Gastroesophageal sphincter (tissue), 4 donors: ENCODE data around the gene DCST1. TPM values are rescaled to one million over a fixed set of nuclear protein-coding genes. Genes with fewer than 3 reads are reported as not detected.

ENCODE experiments used
- ATAC-seq: fragments of 150-250 bp; one replicate; pipeline ENCODE4 v1.9.1; 2016; ENCODE audit warnings: mild to moderate bottlenecking, moderate library complexity
- H3K27ac ChIP-seq, 4 donors: fragments of 200-600 bp; sonication (generic) in 3 of 4; 1 replicate in 3 of 4; 2 replicates in 1 of 4; pipeline ENCODE4 v1.5.1; 2016 to 2019
- H3K27me3 ChIP-seq: fragments of 200-600 bp; sonication (generic); one replicate; pipeline ENCODE4 v1.5.1; 2019
- H3K36me3 ChIP-seq, 2 donors: fragments of 200-600 bp; sonication (generic); one replicate each; pipeline ENCODE4 v1.5.1; 2019; ENCODE audit warnings: control low read depth in 1 of 2
- H3K4me1 ChIP-seq, 3 donors: fragments of 200-600 bp; sonication (generic); 1 replicate in 2 of 3; 2 replicates in 1 of 3; pipeline ENCODE4 v1.5.1; 2016 to 2019; ENCODE audit warnings: control low read depth in 2 of 3
- H3K4me3 ChIP-seq, 2 donors: fragments of 200-600 bp; sonication (generic); one replicate each; pipeline ENCODE4 v1.5.1; 2019; ENCODE audit warnings: mild to moderate bottlenecking in 1 of 2, moderate library complexity in 1 of 2
- H3K9me3 ChIP-seq, 3 donors: fragments of 200-600 bp; sonication (generic); one replicate each; pipeline ENCODE4 v1.5.1; 2017 to 2019; ENCODE audit warnings: control low read depth in 2 of 3
- EP300 ChIP-seq: sonication (generic); formaldehyde crosslinking; IDR thresholded peaks from one replicate; pipeline ENCODE4 v1.6.1; 2017; ENCODE audit warnings: antibody characterized with exemption, mild to moderate bottlenecking
- POLR2A ChIP-seq, 2 donors: fragments of 450-650 bp; IDR thresholded peaks; one replicate each; pipeline ENCODE4 v1.6.1; 2017; ENCODE audit warnings: antibody characterized with exemption in 2 of 2, mild to moderate bottlenecking in 2 of 2, moderate library complexity in 1 of 2
- POLR2AphosphoS5 ChIP-seq: sonication (generic); formaldehyde crosslinking; IDR thresholded peaks from one replicate; pipeline ENCODE4 v1.6.1; 2017; ENCODE audit warnings: antibody characterized with exemption
- whole genome bisulfite sequencing, 2 donors: methylation state at CpG; one replicate each; pipeline ENCODE4 v1.1.5; 2018; ENCODE audit warnings: low coverage in 1 of 2; 5-methylcytosine and 5-hydroxymethylcytosine counted together
- total RNA-seq, 4 donors: library from RNA; depleted of rRNA; stranded (reverse); fragments of >200 nt; gene quantifications; one replicate each; pipeline ENCODE4 v1.1.0, GENCODE V29; 2016
- TF ChIP-seq, protein P1 (sequence below), 4 experiments: fragments of 200-600 bp in 2 of 4; fragments of 450-650 bp in 2 of 4; sonication (generic) in 1 of 4; IDR thresholded peaks; one replicate each; pipeline ENCODE4 v1.5.1; 2017 to 2019; ENCODE audit warnings: antibody characterized with exemption in 4 of 4, mild to moderate bottlenecking in 2 of 4, moderate library complexity in 2 of 4

DCST1 gene
- total RNA-seq, 4 donors from 2014 or later = not detected

DNA sequence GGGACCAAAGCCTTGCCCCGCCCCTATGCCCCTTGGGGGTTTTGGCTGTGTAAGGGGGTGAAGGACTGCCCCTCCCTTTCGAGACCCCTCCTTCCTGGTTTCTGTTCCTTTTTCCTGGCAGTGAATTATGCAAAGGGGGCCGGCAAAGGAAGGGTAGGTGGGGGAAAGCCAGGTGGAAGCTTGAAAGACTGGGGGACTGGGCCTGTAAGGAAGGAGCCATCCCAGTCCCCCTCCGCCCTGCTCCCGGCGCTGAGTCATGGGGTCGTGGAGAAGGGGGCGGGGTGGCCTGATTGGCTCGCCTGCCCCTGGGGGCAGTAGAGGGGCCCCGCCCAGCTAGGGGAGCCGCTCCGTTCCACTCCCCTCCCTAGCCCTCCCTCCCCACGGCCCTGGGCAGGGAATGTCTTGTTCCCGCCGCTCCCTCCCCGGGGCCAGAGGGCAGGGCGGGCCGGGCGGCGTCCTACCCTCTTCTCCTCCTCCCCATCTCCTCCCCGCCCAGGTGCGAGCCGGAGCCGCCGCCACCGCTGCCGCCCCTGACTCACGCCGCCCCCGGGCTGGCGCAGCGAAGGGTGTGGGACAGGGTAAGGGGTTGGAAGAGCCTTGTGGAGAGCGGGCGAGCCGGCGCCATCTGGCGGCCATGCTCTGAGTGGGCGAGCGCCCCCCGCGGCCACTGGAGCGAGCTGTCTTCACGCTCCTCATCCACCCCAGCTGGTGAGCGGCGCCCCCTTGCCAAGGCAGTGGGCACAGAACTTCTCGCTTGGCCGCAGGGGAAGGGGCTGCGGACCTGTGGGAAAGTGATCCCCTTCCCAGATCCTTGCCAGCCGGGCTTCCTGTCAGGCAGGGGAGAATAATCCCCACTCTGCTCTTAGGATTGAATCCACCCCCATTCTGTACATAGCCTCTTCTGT is 16.3 kb upstream of the DCST1 start:
- Histone ChIP-seq H3K4me3 (peak overlapping the region; percentile 32 to 54), H3K9me3 (no peaks in the 10 kb centered on the region), H3K4me1 (peaks cover 2 to 54% (median 27%) of the 10 kb centered on the region in 3 donors), H3K36me3 (peaks cover 0 to 28% of the 10 kb centered on the region in 2 donors), H3K27me3 (no peaks in the 10 kb centered on the region), H3K27ac (peak overlapping the region; percentile 67 to 95 (median 88))
- ATAC-seq = peak; percentile 94
- WGBS, 2 donors = 0 to 11% methylated on average over 1 to 3 of the region's 49 CpGs
- TF ChIP-seq POLR2A (IDR thresholded peaks at IDR 0.05) (peak in 1 of 2 donors; percentile 28), POLR2AphosphoS5 (peak; percentile 89), EP300 (no peak)
- TF ChIP-seq, protein P1, sequence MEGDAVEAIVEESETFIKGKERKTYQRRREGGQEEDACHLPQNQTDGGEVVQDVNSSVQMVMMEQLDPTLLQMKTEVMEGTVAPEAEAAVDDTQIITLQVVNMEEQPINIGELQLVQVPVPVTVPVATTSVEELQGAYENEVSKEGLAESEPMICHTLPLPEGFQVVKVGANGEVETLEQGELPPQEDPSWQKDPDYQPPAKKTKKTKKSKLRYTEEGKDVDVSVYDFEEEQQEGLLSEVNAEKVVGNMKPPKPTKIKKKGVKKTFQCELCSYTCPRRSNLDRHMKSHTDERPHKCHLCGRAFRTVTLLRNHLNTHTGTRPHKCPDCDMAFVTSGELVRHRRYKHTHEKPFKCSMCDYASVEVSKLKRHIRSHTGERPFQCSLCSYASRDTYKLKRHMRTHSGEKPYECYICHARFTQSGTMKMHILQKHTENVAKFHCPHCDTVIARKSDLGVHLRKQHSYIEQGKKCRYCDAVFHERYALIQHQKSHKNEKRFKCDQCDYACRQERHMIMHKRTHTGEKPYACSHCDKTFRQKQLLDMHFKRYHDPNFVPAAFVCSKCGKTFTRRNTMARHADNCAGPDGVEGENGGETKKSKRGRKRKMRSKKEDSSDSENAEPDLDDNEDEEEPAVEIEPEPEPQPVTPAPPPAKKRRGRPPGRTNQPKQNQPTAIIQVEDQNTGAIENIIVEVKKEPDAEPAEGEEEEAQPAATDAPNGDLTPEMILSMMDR (IDR thresholded peaks at IDR 0.05) = peak in 3 of 4 experiments; percentile 98 to 100 (median 99)

GRCh38 chr1:155017946-155018316 is 15.7 kb upstream of the DCST1 start:
- peaks cover 2 to 47% (median 21%) of the 10 kb centered on the region in 3 donors for H3K4me1 ChIP-seq
- no peak for TF ChIP-seq EP300
- TF ChIP-seq, protein P1 (IDR thresholded peaks at IDR 0.05) = no peak
- no peak for TF ChIP-seq POLR2A (IDR thresholded peaks at IDR 0.05)
- no peak for TF ChIP-seq POLR2AphosphoS5
- ATAC-seq = no peak
- peak overlapping the region; percentile 32 to 54 for H3K4me3 ChIP-seq
- 0 to 13% methylated on average over 1 to 3 of the region's 6 CpGs for WGBS, 2 donors
- H3K27me3 ChIP-seq = no peaks in the 10 kb centered on the region
- peaks cover 0 to 28% of the 10 kb centered on the region in 2 donors for H3K36me3 ChIP-seq
- H3K9me3 ChIP-seq = no peaks in the 10 kb centered on the region
- H3K27ac ChIP-seq = peak overlapping the region; percentile 67 to 95 (median 88)

DNA sequence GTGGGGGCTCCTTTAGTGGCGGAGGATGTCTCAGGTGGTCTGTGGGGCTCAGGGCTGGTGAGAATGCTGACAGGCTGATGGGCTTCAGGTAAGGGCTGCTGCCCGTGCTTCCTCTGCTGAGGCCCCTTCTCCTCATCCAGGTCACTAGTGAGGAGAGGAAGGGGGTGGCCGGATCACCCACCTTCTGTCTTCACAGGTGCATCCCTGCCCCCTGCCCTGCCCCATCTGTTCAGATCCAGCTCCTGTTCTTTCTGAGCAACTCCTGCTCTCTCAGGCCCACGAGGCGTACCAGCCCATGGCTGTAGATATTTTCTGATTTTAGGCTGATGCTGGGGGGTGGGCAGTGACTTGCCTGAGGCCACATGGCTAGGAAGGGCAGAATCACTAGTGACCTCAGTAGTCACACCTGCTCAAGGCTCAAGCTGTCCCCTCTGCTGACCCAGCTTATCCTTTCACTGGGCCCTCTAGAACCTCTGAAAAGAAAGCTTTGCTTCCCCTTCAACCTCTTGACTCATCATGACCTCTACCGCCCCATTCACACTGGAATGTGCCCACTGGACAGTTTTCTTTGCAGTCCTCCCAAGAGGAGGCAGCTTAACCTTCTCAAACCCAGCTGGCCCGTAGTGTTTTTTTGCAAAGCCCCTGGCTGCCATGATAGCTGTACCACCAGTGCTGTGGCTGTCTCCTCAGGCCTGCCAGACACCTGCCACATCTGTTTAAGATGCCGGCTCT is 14.8 kb upstream of the DCST1 start:
- peaks cover 0 to 28% of the 10 kb centered on the region in 2 donors for H3K36me3 ChIP-seq
- no peak for ATAC-seq
- TF ChIP-seq POLR2A (IDR thresholded peaks at IDR 0.05) (no peak), EP300 (no peak), POLR2AphosphoS5 (no peak)
- no peaks in the 10 kb centered on the region for H3K27me3 ChIP-seq
- H3K27ac ChIP-seq = peak overlapping the region in 2 of 4 donors; percentile 85 to 90
- H3K9me3 ChIP-seq = no peaks in the 10 kb centered on the region
- H3K4me1 ChIP-seq = peaks cover 2 to 39% (median 19%) of the 10 kb centered on the region in 3 donors
- H3K4me3 ChIP-seq = no peak overlapping the region
- 87 to 90% methylated on average over 4 to 5 of the region's 8 CpGs for WGBS, 2 donors

DNA sequence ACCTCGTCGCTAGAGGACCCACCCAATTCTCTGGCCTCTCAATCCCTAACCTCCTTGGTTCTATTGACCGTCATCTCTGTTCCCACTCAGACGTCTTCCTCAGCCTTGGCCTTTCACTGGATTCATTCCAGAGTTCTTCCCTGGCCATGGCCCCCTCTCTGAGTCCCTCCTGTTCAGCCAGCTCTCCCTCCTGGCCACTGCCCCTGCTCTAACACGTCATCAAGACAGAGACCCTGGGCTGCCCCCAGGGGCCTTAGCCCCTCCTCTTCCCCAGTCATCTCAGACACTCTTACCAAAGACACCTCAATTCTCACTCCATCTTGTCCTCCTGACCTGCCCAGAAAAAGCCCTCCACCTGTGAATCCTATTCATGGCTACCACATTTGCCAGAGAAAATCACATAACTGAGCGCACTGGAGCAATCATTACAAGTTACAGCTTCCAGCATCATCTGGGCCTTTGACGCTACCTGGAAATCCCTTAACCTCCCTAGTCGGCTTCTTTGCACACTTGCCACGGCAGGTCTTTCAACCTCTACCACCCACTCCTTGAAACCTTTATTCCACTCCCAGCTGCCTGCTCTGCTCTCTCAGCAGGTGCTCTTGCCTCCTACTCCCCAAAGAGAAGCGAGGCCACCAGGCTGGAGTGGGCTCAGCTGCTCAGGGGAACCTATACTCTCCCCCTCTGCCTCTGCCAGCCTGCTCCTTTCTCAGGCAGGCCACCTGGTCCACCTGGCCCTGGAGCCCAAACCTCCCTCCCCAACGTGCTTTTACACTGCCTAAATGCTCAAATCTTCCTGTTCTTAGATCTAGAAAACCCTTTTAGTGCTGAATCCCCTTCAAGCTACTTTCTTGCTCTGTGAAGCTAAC is 14.0 kb upstream of the DCST1 start:
- Histone ChIP-seq H3K4me1 (peaks cover 2 to 33% (median 19%) of the 10 kb centered on the region in 3 donors), H3K4me3 (no peak overlapping the region), H3K36me3 (peaks cover 0 to 21% of the 10 kb centered on the region in 2 donors), H3K9me3 (no peaks in the 10 kb centered on the region), H3K27ac (peak overlapping the region in 1 of 4 donors; percentile 90), H3K27me3 (no peaks in the 10 kb centered on the region)
- ATAC-seq = no peak
- WGBS, 2 donors = 71 to 74% methylated on average over 4 to 11 of the region's 11 CpGs
- TF ChIP-seq POLR2A (IDR thresholded peaks at IDR 0.05) (no peak), EP300 (no peak), POLR2AphosphoS5 (no peak)
- TF ChIP-seq, protein P1 (IDR thresholded peaks at IDR 0.05) = no peak
